ENCODE results near the gene FAM209B. TPM values are rescaled to one million over a fixed set of nuclear protein-coding genes. Genes with fewer than 3 reads are reported as not detected.
A peak's percentile ranks its signal among the peaks of the same experiment; 100 is the strongest.

Gene FAM209B
- total RNA-seq, 1 donor from 2014 or later, result 0.59 TPM

DNA sequence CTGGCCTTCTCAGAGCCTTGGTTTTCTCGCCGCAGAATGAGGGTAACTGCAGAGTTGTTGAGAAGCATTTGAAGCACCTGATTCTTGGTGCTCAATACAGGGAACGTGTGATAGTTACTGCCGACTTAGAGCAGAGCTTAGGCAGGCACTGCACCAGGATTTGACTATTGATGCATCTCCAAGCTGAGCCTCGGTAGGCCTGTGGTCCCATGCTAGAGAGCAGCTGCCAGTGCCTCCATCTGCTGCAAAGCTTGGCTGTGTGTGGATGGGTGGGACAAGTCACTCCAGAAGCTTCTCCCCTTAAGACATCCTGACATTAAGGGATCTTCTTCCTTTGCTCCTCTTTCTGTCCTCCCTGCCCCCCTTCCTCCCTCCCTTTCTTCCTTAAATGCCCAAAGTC, 40.9 kb downstream of the FAM209B start:
- Histone ChIP-seq H3K9me3 (no peaks in the 10 kb centered on the region), H3K4me1 (no peaks in the 10 kb centered on the region), H3K4me3 (no peak overlapping the region), H3K36me3 (no peaks in the 10 kb centered on the region), H3K27ac (no peak overlapping the region), H3K27me3 (ENCODE audit: low read depth) (no peaks in the 10 kb centered on the region)
- ATAC-seq (no peak), DNase-seq (no peak)
- TF ChIP-seq, protein P1, sequence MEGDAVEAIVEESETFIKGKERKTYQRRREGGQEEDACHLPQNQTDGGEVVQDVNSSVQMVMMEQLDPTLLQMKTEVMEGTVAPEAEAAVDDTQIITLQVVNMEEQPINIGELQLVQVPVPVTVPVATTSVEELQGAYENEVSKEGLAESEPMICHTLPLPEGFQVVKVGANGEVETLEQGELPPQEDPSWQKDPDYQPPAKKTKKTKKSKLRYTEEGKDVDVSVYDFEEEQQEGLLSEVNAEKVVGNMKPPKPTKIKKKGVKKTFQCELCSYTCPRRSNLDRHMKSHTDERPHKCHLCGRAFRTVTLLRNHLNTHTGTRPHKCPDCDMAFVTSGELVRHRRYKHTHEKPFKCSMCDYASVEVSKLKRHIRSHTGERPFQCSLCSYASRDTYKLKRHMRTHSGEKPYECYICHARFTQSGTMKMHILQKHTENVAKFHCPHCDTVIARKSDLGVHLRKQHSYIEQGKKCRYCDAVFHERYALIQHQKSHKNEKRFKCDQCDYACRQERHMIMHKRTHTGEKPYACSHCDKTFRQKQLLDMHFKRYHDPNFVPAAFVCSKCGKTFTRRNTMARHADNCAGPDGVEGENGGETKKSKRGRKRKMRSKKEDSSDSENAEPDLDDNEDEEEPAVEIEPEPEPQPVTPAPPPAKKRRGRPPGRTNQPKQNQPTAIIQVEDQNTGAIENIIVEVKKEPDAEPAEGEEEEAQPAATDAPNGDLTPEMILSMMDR (IDR thresholded peaks at IDR 0.05), result no peak
- intact Hi-C loops (cut with DNase I), result no loop called here

DNA sequence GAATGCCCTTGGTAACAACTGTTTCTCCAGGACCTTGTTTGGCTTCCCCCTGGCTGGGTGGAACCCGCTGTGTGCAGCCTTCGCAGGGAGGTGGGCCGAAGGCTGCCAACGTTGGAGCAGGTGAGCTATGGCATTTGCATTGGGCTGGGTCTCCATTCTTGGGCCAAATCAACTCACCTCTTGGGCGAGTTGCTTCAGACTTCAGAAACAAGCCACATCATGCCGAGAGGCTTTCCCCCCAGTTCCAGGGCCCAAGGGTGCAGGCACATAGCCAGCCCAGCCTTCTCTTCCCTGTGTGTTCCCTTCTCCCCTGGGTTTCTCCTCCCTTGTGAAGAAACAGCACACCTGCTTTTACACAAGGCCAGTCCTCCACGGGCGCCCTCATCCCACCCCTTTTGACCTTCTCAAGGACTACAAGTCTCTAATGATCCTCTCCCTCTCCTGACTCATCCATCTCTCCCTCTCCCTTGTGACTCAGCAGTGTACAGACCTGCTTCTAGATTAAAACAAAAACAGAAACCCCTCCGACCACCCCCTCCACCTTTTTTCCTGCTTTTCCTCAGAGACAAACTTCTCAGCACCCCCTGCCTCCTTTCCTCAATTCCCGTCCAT, 41.6 kb downstream of the FAM209B start:
- TF ChIP-seq, protein P1 (IDR thresholded peaks at IDR 0.05), result no peak
- Histone ChIP-seq H3K4me1 (no peaks in the 10 kb centered on the region), H3K27ac (no peak overlapping the region), H3K9me3 (no peaks in the 10 kb centered on the region), H3K4me3 (no peak overlapping the region), H3K36me3 (no peaks in the 10 kb centered on the region), H3K27me3 (ENCODE audit: low read depth) (no peaks in the 10 kb centered on the region)
- no peak for ATAC-seq
- intact Hi-C loops (cut with DNase I), result no loop called here
- DNase-seq, result no peak

DNA sequence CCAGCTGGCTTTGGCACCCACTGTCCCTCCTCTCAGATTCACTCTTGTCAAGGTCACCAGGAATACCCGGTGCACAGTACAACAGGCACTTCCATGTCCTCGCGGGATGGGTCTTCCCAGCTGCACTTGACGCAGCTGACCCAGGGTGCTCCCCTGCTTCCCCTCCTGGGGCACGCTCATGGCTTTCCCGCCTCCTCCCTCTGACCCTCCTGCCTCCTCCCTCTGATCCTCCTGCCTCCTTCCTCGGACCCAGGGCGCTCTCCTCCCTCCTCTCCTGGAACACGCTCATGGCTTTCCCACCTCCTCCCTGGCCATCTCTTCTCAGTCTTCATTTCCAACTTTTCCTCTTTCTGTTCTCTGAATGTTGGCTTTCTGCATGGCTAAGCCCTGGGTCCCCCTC, 42.1 kb downstream of the FAM209B start:
- H3K36me3 ChIP-seq, result no peaks in the 10 kb centered on the region
- H3K4me1 ChIP-seq, result no peaks in the 10 kb centered on the region
- intact Hi-C loops (cut with DNase I), result no loop called here
- H3K27me3 ChIP-seq (ENCODE audit: low read depth), result no peaks in the 10 kb centered on the region
- no peak overlapping the region for H3K4me3 ChIP-seq
- TF ChIP-seq, protein P1 (IDR thresholded peaks at IDR 0.05), result no peak
- no peak overlapping the region for H3K27ac ChIP-seq
- H3K9me3 ChIP-seq, result no peaks in the 10 kb centered on the region
- no peak for ATAC-seq
- DNase-seq, result no peak

DNA sequence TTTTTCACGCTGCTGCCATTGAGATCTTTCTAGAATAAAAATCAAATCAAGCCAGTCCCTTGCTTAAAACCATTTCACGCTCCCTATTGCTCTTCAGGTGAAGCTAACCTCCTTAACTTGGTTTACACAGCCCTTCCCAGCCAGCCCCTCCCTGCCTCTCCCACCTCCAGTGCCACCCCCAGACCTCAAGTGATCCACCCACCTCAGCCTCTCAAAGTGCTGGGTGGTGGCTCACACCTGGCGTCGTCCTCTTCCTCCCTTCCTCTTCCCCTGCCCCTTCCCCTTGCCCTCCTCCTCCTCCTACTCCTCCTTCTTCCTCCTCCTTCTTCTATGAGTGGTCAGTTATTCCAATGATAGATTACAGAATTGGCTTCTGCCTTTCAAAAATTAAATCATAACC, 42.9 kb downstream of the FAM209B start:
- intact Hi-C loops (cut with DNase I), result no loop called here
- H3K27ac ChIP-seq, result no peak overlapping the region
- H3K4me1 ChIP-seq, result no peaks in the 10 kb centered on the region
- H3K27me3 ChIP-seq (ENCODE audit: low read depth), result no peaks in the 10 kb centered on the region
- no peaks in the 10 kb centered on the region for H3K36me3 ChIP-seq
- H3K9me3 ChIP-seq, result no peaks in the 10 kb centered on the region
- ATAC-seq (no peak), DNase-seq (no peak)
- TF ChIP-seq, protein P1 (IDR thresholded peaks at IDR 0.05), result no peak
- no peak overlapping the region for H3K4me3 ChIP-seq

DNA sequence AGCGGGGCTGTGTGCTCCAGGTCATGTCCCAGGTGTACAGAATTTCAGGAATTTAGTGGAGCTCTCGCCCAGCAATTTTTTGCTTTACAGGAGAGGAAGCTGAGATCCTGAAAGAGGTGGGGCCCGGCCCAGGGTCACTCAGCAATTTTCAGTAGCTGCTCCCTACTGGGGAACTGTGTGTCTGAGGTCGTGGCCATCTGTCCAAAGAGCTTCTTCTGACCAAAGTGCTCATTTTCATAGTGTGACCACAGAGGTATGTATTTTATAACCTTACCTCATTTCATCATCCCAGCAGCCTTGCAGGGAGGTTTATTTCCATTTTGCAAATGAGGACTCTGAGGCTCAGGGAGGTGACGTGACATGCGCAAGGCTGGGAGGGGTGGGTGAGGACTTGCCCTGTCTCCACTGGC, 46.3 kb downstream of the FAM209B start:
- intact Hi-C loops (cut with DNase I), result no loop called here
- DNase-seq, result no peak
- no peaks in the 10 kb centered on the region for H3K36me3 ChIP-seq
- H3K27ac ChIP-seq, result no peak overlapping the region
- no peaks in the 10 kb centered on the region for H3K4me1 ChIP-seq
- TF ChIP-seq, protein P1 (IDR thresholded peaks at IDR 0.05), result no peak
- no peaks in the 10 kb centered on the region for H3K9me3 ChIP-seq
- H3K27me3 ChIP-seq (ENCODE audit: low read depth), result no peaks in the 10 kb centered on the region
- no peak overlapping the region for H3K4me3 ChIP-seq
- peak in 1 of 2 donors; percentile 39 for ATAC-seq

Data from lower lobe of right lung (tissue), 2 donors.